Brain microvascular endothelial cell (primary cell): ENCODE measurements around the gene RUNDC1.
A peak's percentile ranks its signal among the peaks of the same experiment; 100 is the strongest.

Experiments
- DNase-seq: peaks from one replicate; pipeline ENCODE4 v3.0.0-alpha.2; 2020
- H3K27ac ChIP-seq: fragments of 250-450 bp; sonication (Bioruptor Pico); 2 replicates; pipeline ENCODE4 v1.5.1; 2020; ENCODE audit warnings: mild to moderate bottlenecking, moderate library complexity
- H3K27me3 ChIP-seq: fragments of 250-450 bp; sonication (Bioruptor Pico); replicated peaks from 2 replicates; pipeline ENCODE4 v1.5.1; 2020; ENCODE audit warnings: mild to moderate bottlenecking
- H3K36me3 ChIP-seq: fragments of 250-450 bp; sonication (Bioruptor Pico); replicated peaks from 2 replicates; pipeline ENCODE4 v1.5.1; 2020; ENCODE audit warnings: mild to moderate bottlenecking
- H3K4me3 ChIP-seq: 2 replicates; pipeline ENCODE4 v1.5.1; 2011; ENCODE audit warnings: low read depth, mild to moderate bottlenecking, control low read depth, low read length, moderate library complexity
- CTCF ChIP-seq: IDR thresholded peaks from 2 replicates; pipeline ENCODE4 v1.5.1; 2011; ENCODE audit warnings: low read depth, mild to moderate bottlenecking, moderate library complexity, low read length, control low read depth, inconsistent platforms; ENCODE audit errors: missing control alignments
- in situ Hi-C: cut with HindIII; loops from 2 replicates; pipeline ENCODE4 v1.10.0; 2017; ENCODE audit warnings: low sequenced_read_pairs, low pct_ligation_motif_present

RUNDC1 gene

GRCh38 chr17:43031666-43032065 lies 51.3 kb downstream of the RUNDC1 start:
- in situ Hi-C loops: no loop called here
- TF ChIP-seq CTCF: no peak
- no peaks in the 10 kb centered on the region for H3K36me3 ChIP-seq

GRCh38 chr17:43033948-43034881 lies 53.9 kb downstream of the RUNDC1 start:
- H3K27ac ChIP-seq: no peak overlapping the region
- in situ Hi-C loops: no loop called here
- H3K27me3 ChIP-seq: no peaks in the 10 kb centered on the region
- DNase-seq: no peak
- peak; percentile 8 for TF ChIP-seq CTCF
- no peaks in the 10 kb centered on the region for H3K36me3 ChIP-seq
- no peak overlapping the region for H3K4me3 ChIP-seq

More at GRCh38 chr17:43031666-43032065, 51.3 kb downstream of the RUNDC1 start:
- DNase-seq: no peak
- no peak overlapping the region for H3K4me3 ChIP-seq
- no peaks in the 10 kb centered on the region for H3K27me3 ChIP-seq
- no peak overlapping the region for H3K27ac ChIP-seq

- TF ChIP-seq CTCF: no peak
These were observed 54.5 kb downstream of the RUNDC1 start for GRCh38 chr17:43034894-43035293.

GRCh38 chr17:43039646-43040045 lies 59.3 kb downstream of the RUNDC1 start:
- Histone ChIP-seq H3K27me3 (no peaks in the 10 kb centered on the region), H3K36me3 (no peaks in the 10 kb centered on the region), H3K4me3 (no peak overlapping the region), H3K27ac (no peak overlapping the region)
- TF ChIP-seq CTCF: no peak
- no peak for DNase-seq
- in situ Hi-C loops: no loop called here

More at GRCh38 chr17:43034894-43035293, 54.5 kb downstream of the RUNDC1 start:
- Histone ChIP-seq H3K36me3 (no peaks in the 10 kb centered on the region), H3K27me3 (no peaks in the 10 kb centered on the region), H3K27ac (no peak overlapping the region), H3K4me3 (no peak overlapping the region)
- in situ Hi-C loops: no loop called here
- DNase-seq: no peak

GRCh38 chr17:43040655-43041054 lies 60.3 kb downstream of the RUNDC1 start:
- Histone ChIP-seq H3K27me3 (no peaks in the 10 kb centered on the region), H3K36me3 (no peaks in the 10 kb centered on the region), H3K4me3 (no peak overlapping the region), H3K27ac (no peak overlapping the region)
- in situ Hi-C loops: no loop called here
- TF ChIP-seq CTCF: no peak
- DNase-seq: no peak
